ENCODE measurements around the gene TMEM59L. TPM values are rescaled to one million over a fixed set of nuclear protein-coding genes. Genes with fewer than 3 reads are reported as not detected.

TMEM59L gene
- 5.8 to 6.2 TPM (median 6.0 TPM) in 5 replicates for total RNA-seq (2022; extraction: Qiagen RNA extraction; ENCODE audit: low read depth)

GRCh38 chr19:18612772-18613588, at the start of gene TMEM59L:
TMEM59L (plus strand) TSS chr19:18612870; CDS start chr19:18612959, 89 bp downstream.

GRCh38 chr19:18571564-18572344, 40.9 kb upstream of the TMEM59L start, which contains the start of gene UBA52:
UBA52 (plus strand) TSS chr19:18571857; CDS start chr19:18573301, 1,444 bp downstream.

GRCh38 chr19:18588611-18589379, 23.9 kb upstream of the TMEM59L start, which contains the start of gene REX1BD:
REX1BD (plus strand) TSS chr19:18588798; CDS start chr19:18588802, 4 bp downstream.

GRCh38 chr19:18606281-18607225, 6.1 kb upstream of the TMEM59L start, which contains the start of gene CRLF1:
CRLF1 (minus strand) TSS chr19:18606799; CDS start chr19:18606656, 143 bp downstream.

GRCh38 chr19:18636969-18637629, 24.4 kb downstream of the TMEM59L start, which contains the start of gene KLHL26:
KLHL26 (plus strand) TSS chr19:18637028; CDS start chr19:18637055, 27 bp downstream.

Other genes starting within 250 kb of the TMEM59L start
- gene GDF15, start 226.7 kb upstream of the TMEM59L start, total RNA-seq (2022; extraction: Qiagen RNA extraction; ENCODE audit: low read depth): 15.2 to 41.1 TPM (median 30.8 TPM) in 5 replicates
- not detected in 5 replicates for gene LRRC25, start 215.2 kb upstream of the TMEM59L start, total RNA-seq (2022; extraction: Qiagen RNA extraction; ENCODE audit: low read depth)
- gene SSBP4, start 193.5 kb upstream of the TMEM59L start, total RNA-seq (2022; extraction: Qiagen RNA extraction; ENCODE audit: low read depth): 30.2 to 51.6 TPM (median 49.6 TPM) in 5 replicates
- gene ISYNA1, start 174.7 kb upstream of the TMEM59L start, total RNA-seq (2022; extraction: Qiagen RNA extraction; ENCODE audit: low read depth): 28.6 to 46.9 TPM (median 39.3 TPM) in 5 replicates
- gene ELL, start 90.8 kb upstream of the TMEM59L start, total RNA-seq (2022; extraction: Qiagen RNA extraction; ENCODE audit: low read depth): 3.7 to 6.5 TPM (median 5.4 TPM) in 5 replicates
- gene FKBP8, start 69.3 kb upstream of the TMEM59L start, total RNA-seq (2022; extraction: Qiagen RNA extraction; ENCODE audit: low read depth): 85.4 to 164 TPM (median 152 TPM) in 5 replicates
- 74.1 to 108 TPM (median 102 TPM) in 5 replicates for gene KXD1, start 55.0 kb upstream of the TMEM59L start, total RNA-seq (2022; extraction: Qiagen RNA extraction; ENCODE audit: low read depth)
- gene UBA52, start 41.0 kb upstream of the TMEM59L start, total RNA-seq (2022; extraction: Qiagen RNA extraction; ENCODE audit: low read depth): 1,053 to 1,266 TPM (median 1,114 TPM) in 5 replicates
- 31.0 to 64.3 TPM (median 56.1 TPM) in 5 replicates for gene REX1BD, start 24.1 kb upstream of the TMEM59L start, total RNA-seq (2022; extraction: Qiagen RNA extraction; ENCODE audit: low read depth)
- gene CRLF1, start 6.1 kb upstream of the TMEM59L start, total RNA-seq (2022; extraction: Qiagen RNA extraction; ENCODE audit: low read depth): 2.6 to 5.8 TPM (median 3.3 TPM) in 5 replicates
- gene KLHL26, start 24.2 kb downstream of the TMEM59L start, total RNA-seq (2022; extraction: Qiagen RNA extraction; ENCODE audit: low read depth): 1.7 to 5.3 TPM (median 3.4 TPM) in 5 replicates
- 2.5 to 5.8 TPM (median 4.7 TPM) in 5 replicates for gene CRTC1, start 70.8 kb downstream of the TMEM59L start, total RNA-seq (2022; extraction: Qiagen RNA extraction; ENCODE audit: low read depth)
- gene COMP, start 178.4 kb downstream of the TMEM59L start, total RNA-seq (2022; extraction: Qiagen RNA extraction; ENCODE audit: low read depth): 0.09 to 0.15 TPM (median 0.12 TPM) in 4 of 5 replicates, not detected in the other
- gene UPF1, start 219.1 kb downstream of the TMEM59L start, total RNA-seq (2022; extraction: Qiagen RNA extraction; ENCODE audit: low read depth): 24.1 to 45.3 TPM (median 41.7 TPM) in 5 replicates